Measurements from ENCODE around the gene IPCEF1. TPM values are rescaled to one million over a fixed set of nuclear protein-coding genes. Genes with fewer than 3 reads are reported as not detected.

IPCEF1 gene
- total RNA-seq, 1 donor from 2014 or later = 2.0 TPM

DNA sequence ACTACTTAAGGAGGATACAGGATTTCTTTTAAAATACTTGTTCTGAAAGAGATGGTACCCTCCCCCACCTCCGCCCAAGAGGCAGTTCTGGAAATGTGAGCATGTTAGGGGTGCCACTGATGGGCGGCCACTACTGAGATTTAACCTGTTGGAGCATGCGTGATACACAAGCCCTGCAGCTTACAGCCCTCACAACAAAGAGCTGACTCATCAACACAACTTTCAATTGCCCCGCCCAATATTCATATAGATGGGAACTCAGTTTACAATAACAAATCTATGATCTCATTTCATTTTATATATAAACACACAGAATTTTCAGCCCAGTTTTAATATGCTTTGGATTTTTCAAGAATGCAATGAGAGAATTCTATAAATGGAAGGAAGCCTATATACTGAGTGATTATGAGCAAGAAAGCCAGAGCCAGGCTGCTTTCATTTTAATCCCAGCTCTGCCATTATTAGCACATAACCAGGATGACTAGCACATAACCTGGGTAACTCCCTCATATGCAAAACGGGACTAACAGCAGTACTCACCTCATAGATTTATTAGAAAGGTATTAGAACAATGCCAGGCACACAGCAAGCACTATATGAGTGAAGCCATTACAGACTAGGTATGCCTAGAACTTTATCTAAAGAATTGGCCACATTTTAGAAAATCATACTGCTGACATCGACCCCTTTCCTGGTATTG, 45.6 kb upstream of the IPCEF1 start:
- Histone ChIP-seq H3K36me3 (peaks cover 0 to 12% of the 10 kb centered on the region in 2 donors), H3K4me3 (no peak overlapping the region), H3K9me3 (no peaks in the 10 kb centered on the region), H3K27me3 (no peaks in the 10 kb centered on the region), H3K4me1 (peaks cover 5% of the 10 kb centered on the region), H3K27ac (no peak overlapping the region)
- intact Hi-C loops (cut with DNase I) = loop anchor here (5.0 kb wide), 1 partner anchor 520 kb away; no protein-coding TSS in a partner anchor
- no peak for DNase-seq (ENCODE audit: extremely low spot score in 2 of 2)
- TF ChIP-seq, protein P1, sequence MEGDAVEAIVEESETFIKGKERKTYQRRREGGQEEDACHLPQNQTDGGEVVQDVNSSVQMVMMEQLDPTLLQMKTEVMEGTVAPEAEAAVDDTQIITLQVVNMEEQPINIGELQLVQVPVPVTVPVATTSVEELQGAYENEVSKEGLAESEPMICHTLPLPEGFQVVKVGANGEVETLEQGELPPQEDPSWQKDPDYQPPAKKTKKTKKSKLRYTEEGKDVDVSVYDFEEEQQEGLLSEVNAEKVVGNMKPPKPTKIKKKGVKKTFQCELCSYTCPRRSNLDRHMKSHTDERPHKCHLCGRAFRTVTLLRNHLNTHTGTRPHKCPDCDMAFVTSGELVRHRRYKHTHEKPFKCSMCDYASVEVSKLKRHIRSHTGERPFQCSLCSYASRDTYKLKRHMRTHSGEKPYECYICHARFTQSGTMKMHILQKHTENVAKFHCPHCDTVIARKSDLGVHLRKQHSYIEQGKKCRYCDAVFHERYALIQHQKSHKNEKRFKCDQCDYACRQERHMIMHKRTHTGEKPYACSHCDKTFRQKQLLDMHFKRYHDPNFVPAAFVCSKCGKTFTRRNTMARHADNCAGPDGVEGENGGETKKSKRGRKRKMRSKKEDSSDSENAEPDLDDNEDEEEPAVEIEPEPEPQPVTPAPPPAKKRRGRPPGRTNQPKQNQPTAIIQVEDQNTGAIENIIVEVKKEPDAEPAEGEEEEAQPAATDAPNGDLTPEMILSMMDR (IDR thresholded peaks at IDR 0.05) = no peak
- TF ChIP-seq POLR2A (IDR thresholded peaks at IDR 0.05) = no peak
- TF ChIP-seq POLR2AphosphoS5 (IDR thresholded peaks at IDR 0.05; ENCODE audit: insufficient read depth in 1 of 2, low read depth in 1 of 2) = no peak

GRCh38 chr6:154399097-154399496, 42.5 kb upstream of the IPCEF1 start:
- Histone ChIP-seq H3K27ac (no peak overlapping the region), H3K4me3 (no peak overlapping the region), H3K4me1 (peaks cover under 1% of the 10 kb centered on the region), H3K27me3 (no peaks in the 10 kb centered on the region), H3K36me3 (no peaks in the 10 kb centered on the region), H3K9me3 (no peaks in the 10 kb centered on the region)
- no peak for DNase-seq (ENCODE audit: extremely low spot score in 2 of 2)
- TF ChIP-seq POLR2AphosphoS5 (IDR thresholded peaks at IDR 0.05; ENCODE audit: insufficient read depth in 1 of 2, low read depth in 1 of 2) = no peak
- TF ChIP-seq POLR2A (IDR thresholded peaks at IDR 0.05) = no peak
- TF ChIP-seq, protein P1 (IDR thresholded peaks at IDR 0.05) = no peak
- intact Hi-C loops (cut with DNase I) = no loop called here

DNA sequence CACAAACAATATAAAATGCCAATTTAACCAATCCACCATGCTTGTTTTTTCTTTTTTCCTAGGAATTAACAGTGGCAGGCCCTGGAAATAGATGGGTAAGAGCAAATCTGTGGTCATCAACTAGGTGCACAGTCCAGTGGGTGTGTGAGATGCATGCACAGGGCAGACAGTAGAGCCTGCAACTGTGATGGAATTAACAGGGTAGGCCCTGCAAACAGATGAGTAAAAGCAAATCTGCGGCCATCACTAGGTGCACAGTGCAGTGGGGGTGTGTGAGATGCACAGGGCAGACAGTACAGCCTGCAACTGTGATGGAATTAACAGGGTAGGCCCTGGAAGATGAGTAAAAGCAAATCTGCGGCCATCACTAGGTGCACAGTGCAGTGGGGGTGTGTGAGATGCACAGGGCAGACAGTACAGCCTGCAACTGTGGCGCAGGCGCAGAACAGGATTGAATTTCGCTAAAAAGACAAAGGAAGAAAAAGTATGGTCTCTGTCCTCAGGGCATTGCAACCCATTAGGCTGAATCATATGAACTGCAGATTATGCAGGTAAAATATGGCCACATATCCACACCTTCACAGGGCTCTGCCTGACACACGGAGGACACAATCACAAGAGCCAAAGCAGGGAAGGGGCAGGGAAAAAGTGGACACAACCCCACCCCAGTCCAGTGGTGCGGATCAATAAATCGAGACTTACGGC, 41.0 kb upstream of the IPCEF1 start:
- H3K36me3 ChIP-seq = no peaks in the 10 kb centered on the region
- TF ChIP-seq, protein P1 (IDR thresholded peaks at IDR 0.05) = no peak
- TF ChIP-seq POLR2AphosphoS5 (IDR thresholded peaks at IDR 0.05; ENCODE audit: insufficient read depth in 1 of 2, low read depth in 1 of 2) = no peak
- no peak for TF ChIP-seq POLR2A (IDR thresholded peaks at IDR 0.05)
- no peak for DNase-seq (ENCODE audit: extremely low spot score in 2 of 2)
- no peaks in the 10 kb centered on the region for H3K4me1 ChIP-seq
- no peaks in the 10 kb centered on the region for H3K27me3 ChIP-seq
- H3K4me3 ChIP-seq = no peak overlapping the region
- intact Hi-C loops (cut with DNase I) = no loop called here
- H3K27ac ChIP-seq = no peak overlapping the region
- H3K9me3 ChIP-seq = no peaks in the 10 kb centered on the region

DNA sequence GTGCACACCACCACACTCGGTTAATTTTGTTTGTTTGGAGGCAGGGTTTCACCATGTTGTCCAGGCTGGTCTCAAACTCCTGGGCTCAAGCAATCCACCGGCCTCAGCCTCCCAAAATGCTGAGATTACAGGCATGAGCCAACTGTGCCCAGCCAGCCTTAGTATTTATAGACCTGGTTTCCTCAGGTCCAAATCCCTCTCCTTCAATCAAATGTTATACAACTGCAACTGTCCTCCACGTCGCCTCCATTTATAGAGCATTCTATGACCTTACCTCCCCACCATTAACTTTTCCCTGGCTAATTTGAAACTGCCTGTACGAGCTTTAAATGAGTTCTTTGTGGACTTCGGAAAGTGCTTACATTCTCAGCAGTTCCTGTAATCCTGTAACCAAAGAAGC, 39.3 kb upstream of the IPCEF1 start:
- no peak for DNase-seq (ENCODE audit: extremely low spot score in 2 of 2)
- no peaks in the 10 kb centered on the region for H3K4me1 ChIP-seq
- intact Hi-C loops (cut with DNase I) = no loop called here
- H3K27ac ChIP-seq = no peak overlapping the region
- no peaks in the 10 kb centered on the region for H3K27me3 ChIP-seq
- H3K36me3 ChIP-seq = no peaks in the 10 kb centered on the region
- no peaks in the 10 kb centered on the region for H3K9me3 ChIP-seq
- TF ChIP-seq, protein P1 (IDR thresholded peaks at IDR 0.05) = no peak
- TF ChIP-seq POLR2A (IDR thresholded peaks at IDR 0.05) = no peak
- no peak for TF ChIP-seq POLR2AphosphoS5 (IDR thresholded peaks at IDR 0.05; ENCODE audit: insufficient read depth in 1 of 2, low read depth in 1 of 2)
- H3K4me3 ChIP-seq = no peak overlapping the region

GRCh38 chr6:154395316-154395715, 38.7 kb upstream of the IPCEF1 start:
- Histone ChIP-seq H3K4me3 (no peak overlapping the region), H3K27me3 (no peaks in the 10 kb centered on the region), H3K4me1 (no peaks in the 10 kb centered on the region), H3K27ac (no peak overlapping the region), H3K9me3 (no peaks in the 10 kb centered on the region), H3K36me3 (no peaks in the 10 kb centered on the region)
- no peak for DNase-seq (ENCODE audit: extremely low spot score in 2 of 2)
- TF ChIP-seq, protein P1 (IDR thresholded peaks at IDR 0.05) = no peak
- TF ChIP-seq POLR2A (IDR thresholded peaks at IDR 0.05) (no peak), POLR2AphosphoS5 (IDR thresholded peaks at IDR 0.05; ENCODE audit: insufficient read depth in 1 of 2, low read depth in 1 of 2) (no peak)
- intact Hi-C loops (cut with DNase I) = no loop called here
